B cell (primary cell): Measurements from ENCODE around the gene MYCN. TPM values are rescaled to one million over a fixed set of nuclear protein-coding genes. Genes with fewer than 3 reads are reported as not detected.

Experiments
- ATAC-seq: fragments of 200-7000 bp; cut with Tn5 transposase; one replicate; pipeline ENCODE4 v1.10.0; 2021; ENCODE audit warnings: low read depth, mild to moderate bottlenecking, moderate number of reproducible peaks, moderate library complexity
- CTCF ChIA-PET: fragments of 350-600 bp; sonication (Branson Sonifier 250); formaldehyde crosslinking; loops from one replicate; lab custom pipeline; 2021; ENCODE audit warnings: antibody characterized with exemption, inconsistent platforms; lab: Charles Lee
- POLR2A ChIA-PET: fragments of 350-600 bp; sonication (Branson Sonifier 250); formaldehyde crosslinking; loops from one replicate; lab custom pipeline; 2021; ENCODE audit warnings: antibody characterized with exemption; lab: Charles Lee
- DNase-seq: peaks from one replicate; pipeline ENCODE4 v3.0.0; 2013
- H2AFZ ChIP-seq: 2 replicates; pipeline ENCODE4 v1.6.1; 2012; ENCODE audit warnings: mild to moderate bottlenecking, low read depth, low read length; ENCODE audit not compliant: insufficient read depth, poor library complexity, severe bottlenecking
- H3K27ac ChIP-seq, 2 donors: 1 replicate in 1 of 2; 2 replicates in 1 of 2; pipeline ENCODE4 v1.5.1; 2012 to 2013; ENCODE audit warnings: low read length in 2 of 2, mild to moderate bottlenecking in 2 of 2, moderate library complexity in 1 of 2
- H3K27me3 ChIP-seq, 4 experiments: fragments of 200-600 bp in 1 of 4; sonication (generic) in 1 of 4; replicated peaks in 1 of 4; 1 replicate in 2 of 4; 2 replicates in 2 of 4; pipeline versions ENCODE4 v1.6.1 to v1.7.0; 2013 to 2016; ENCODE audit warnings: low read length in 3 of 4, mild to moderate bottlenecking in 2 of 4, mixed read lengths in 1 of 4, moderate library complexity in 1 of 4; ENCODE audit not compliant: insufficient read depth in 4 of 4, control insufficient read depth in 3 of 4; ENCODE audit errors: control extremely low read depth in 1 of 4
- H3K36me3 ChIP-seq, 2 experiments: replicated peaks in 1 of 2; 1 replicate in 1 of 2; 2 replicates in 1 of 2; pipeline versions ENCODE4 v1.6.1 to v1.7.1; 2013; ENCODE audit warnings: low read length in 1 of 2; ENCODE audit not compliant: insufficient read depth in 2 of 2, control insufficient read depth in 1 of 2; ENCODE audit errors: control extremely low read depth in 1 of 2, extremely low read depth in 1 of 2
- H3K4me1 ChIP-seq, 2 donors: fragments of 200-600 bp in 1 of 2; sonication (generic) in 1 of 2; 1 replicate in 1 of 2; 2 replicates in 1 of 2; pipeline versions ENCODE4 v1.5.1 to v1.6.1; 2013 to 2017; ENCODE audit warnings: low read length in 2 of 2; ENCODE audit not compliant: control insufficient read depth in 2 of 2, insufficient read depth in 2 of 2
- H3K4me2 ChIP-seq: replicated peaks from 2 replicates; pipeline ENCODE3; 2012; ENCODE audit warnings: mild to moderate bottlenecking, low read depth, low read length; ENCODE audit not compliant: poor library complexity, severe bottlenecking
- H3K4me3 ChIP-seq, 5 experiments: fragments of 200-600 bp in 1 of 5; sonication (generic) in 1 of 5; 1 replicate in 3 of 5; 2 replicates in 2 of 5; pipeline versions ENCODE4 v1.5.1 to v1.7.0; 2011 to 2016; ENCODE audit warnings: low read length in 4 of 5, mild to moderate bottlenecking in 4 of 5, low read depth in 2 of 5, control low read depth in 1 of 5, moderate library complexity in 1 of 5; ENCODE audit not compliant: insufficient read depth in 1 of 5; ENCODE audit errors: control extremely low read depth in 1 of 5, extremely low read depth in 1 of 5
- H3K79me2 ChIP-seq: fragments of 200-600 bp; sonication (generic); one replicate; pipeline ENCODE4 v1.6.0; 2016; ENCODE audit warnings: low read length; ENCODE audit not compliant: control insufficient read depth, insufficient read depth
- H3K9ac ChIP-seq: fragments of 200-600 bp; sonication (generic); 2 replicates; pipeline ENCODE4 v1.6.1; 2017; ENCODE audit warnings: mild to moderate bottlenecking, low read length, moderate library complexity
- H3K9me3 ChIP-seq, 3 donors: one replicate each; pipeline versions ENCODE4 v1.6.1 to v1.7.1; 2013; ENCODE audit warnings: low read length in 2 of 3; ENCODE audit not compliant: control insufficient read depth in 2 of 3, insufficient read depth in 1 of 3; ENCODE audit errors: control extremely low read depth in 1 of 3
- H4K20me1 ChIP-seq: 2 replicates; pipeline ENCODE4 v1.6.0; 2012; ENCODE audit warnings: mild to moderate bottlenecking, low read length; ENCODE audit not compliant: insufficient read depth, control insufficient read depth, poor library complexity, severe bottlenecking
- H3K27ac Mint-ChIP-seq: one replicate; pipeline ENCODE4 v1.8.0; 2021; ENCODE audit warnings: mixed read lengths
- H3K27me3 Mint-ChIP-seq: one replicate; pipeline ENCODE4 v1.8.0; 2021; ENCODE audit warnings: mixed read lengths
- H3K4me1 Mint-ChIP-seq: one replicate; pipeline ENCODE4 v1.8.0; 2021; ENCODE audit warnings: mixed read lengths
- H3K4me3 Mint-ChIP-seq: one replicate; pipeline ENCODE4 v1.8.0; 2021; ENCODE audit warnings: mixed read lengths
- H3K9me3 Mint-ChIP-seq: one replicate; pipeline ENCODE4 v1.8.0; 2022; ENCODE audit warnings: mixed read lengths; ENCODE audit not compliant: insufficient read depth
- CTCF ChIP-seq: fragments of 200-600 bp; IDR thresholded peaks from one replicate; pipeline ENCODE4 v1.8.0; 2022; ENCODE audit warnings: antibody characterized with exemption, mild to moderate bottlenecking
- EZH2 ChIP-seq: IDR thresholded peaks from 2 replicates; pipeline ENCODE4 v1.6.1; 2012; ENCODE audit warnings: borderline replicate concordance, low read depth, mild to moderate bottlenecking, moderate library complexity, low read length; ENCODE audit not compliant: insufficient read depth, poor library complexity, severe bottlenecking
- WGBS: methylation state at CpG from one replicate; pipeline ENCODE4 v1.1.5; 2013; ENCODE audit warnings: missing lambda C conversion rate; ENCODE audit not compliant: insufficient coverage; 5-methylcytosine and 5-hydroxymethylcytosine counted together
- intact Hi-C: fragments of 100-400 bp; cut with micrococcal nuclease; formaldehyde crosslinking; loops from one replicate; pipeline ENCODE4 v1.10.0; 2022
- polyA plus RNA-seq: library from polyadenylated mRNA; depleted of rRNA; stranded (reverse); fragments of >200 nt; gene quantifications from 2 replicates; pipeline ENCODE4 v1.2.3, GENCODE V29; 2012
- total RNA-seq, 2 donors: library from RNA; stranded (reverse); fragments of 120-200 nt in 1 of 2; gene quantifications; 1 replicate in 1 of 2; 2 replicates in 1 of 2; pipeline versions ENCODE4 v1.2.3 to v1.2.4, GENCODE V29; 2013 to 2022

The MYCN gene
- total and polyA plus RNA-seq, 2 donors (not counting 1 experiment from before 2014, with no cell fraction given), result not detected

GRCh38 chr2:15941871-15942710 lies 1.7 kb downstream of the MYCN start:
- peaks cover 0 to 57% (median 28%) of the 10 kb centered on the region in 4 experiments for H3K27me3 ChIP-seq
- Mint-ChIP-seq H3K4me3 (peak overlapping the region; percentile 26), H3K27me3 (peaks cover 62% of the 10 kb centered on the region), H3K4me1 (peaks cover 29% of the 10 kb centered on the region), H3K27ac (no peak overlapping the region), H3K9me3 (no peaks in the 10 kb centered on the region)
- POLR2A ChIA-PET, result no interaction called here
- H3K36me3 ChIP-seq, result no peaks in the 10 kb centered on the region
- H3K9me3 ChIP-seq, result no peaks in the 10 kb centered on the region
- no peak overlapping the region for H3K9ac ChIP-seq
- ATAC-seq (no peak), DNase-seq (no peak)
- WGBS, result 2% methylated on average over 98 of the region's 98 CpGs
- intact Hi-C loops, result no loop called here
- peak overlapping the region; percentile 60 for H3K4me2 ChIP-seq
- H3K79me2 ChIP-seq, result no peaks in the 10 kb centered on the region
- TF ChIP-seq EZH2, result no peak
- no peak for TF ChIP-seq CTCF
- peaks cover 23 to 28% of the 10 kb centered on the region in 2 donors for H3K4me1 ChIP-seq
- H3K27ac ChIP-seq, result no peak overlapping the region
- peak overlapping the region in 2 of 5 experiments; percentile 7 to 11 for H3K4me3 ChIP-seq
- peak overlapping the region; percentile 42 for H2AFZ ChIP-seq
- H4K20me1 ChIP-seq, result no peaks in the 10 kb centered on the region
- CTCF ChIA-PET, result no interaction called here

- H3K4me1 ChIP-seq, result peaks cover 23 to 28% of the 10 kb centered on the region in 2 donors
- H3K27me3 Mint-ChIP-seq, result peaks cover 58% of the 10 kb centered on the region
- H3K36me3 ChIP-seq, result no peaks in the 10 kb centered on the region
- no peak for TF ChIP-seq CTCF
- TF ChIP-seq EZH2, result no peak
- H3K79me2 ChIP-seq, result no peaks in the 10 kb centered on the region
- ChIA-PET POLR2A (no interaction called here), CTCF (no interaction called here)
- H3K27ac Mint-ChIP-seq, result no peak overlapping the region
- H3K4me2 ChIP-seq, result no peak overlapping the region
- no peak overlapping the region for H3K4me3 ChIP-seq
- ATAC-seq (no peak), DNase-seq (no peak)
- no peaks in the 10 kb centered on the region for H3K9me3 Mint-ChIP-seq
- H3K9me3 ChIP-seq, result no peaks in the 10 kb centered on the region
- peak overlapping the region; percentile 56 for H3K4me3 Mint-ChIP-seq
- 4% methylated on average over 26 of the region's 34 CpGs for WGBS
- H2AFZ ChIP-seq, result no peak overlapping the region
- no peak overlapping the region for H3K9ac ChIP-seq
- H3K4me1 Mint-ChIP-seq, result peaks cover 29% of the 10 kb centered on the region
- intact Hi-C loops, result no loop called here
- peaks cover 0 to 57% (median 27%) of the 10 kb centered on the region in 4 experiments for H3K27me3 ChIP-seq
- no peaks in the 10 kb centered on the region for H4K20me1 ChIP-seq
- H3K27ac ChIP-seq, result no peak overlapping the region
These were observed 2.5 kb downstream of the MYCN start for GRCh38 chr2:15942711-15943345.
